Mesothelial cell of epicardium (in vitro differentiated cells): ENCODE data around the gene UBE2F. TPM values are rescaled to one million over a fixed set of nuclear protein-coding genes. Genes with fewer than 3 reads are reported as not detected.
A peak's percentile ranks its signal among the peaks of the same experiment; 100 is the strongest.

ENCODE experiments used
- DNase-seq, 2 experiments: peaks; one replicate each; pipeline ENCODE4 v3.0.0; 2021; ENCODE audit warnings: low spot score in 2 of 2; ENCODE audit not compliant: unreplicated experiment in 2 of 2
- H3K27ac Mint-ChIP-seq: 2 replicates; pipeline ENCODE4 v1.8.0; 2021; ENCODE audit warnings: mixed read lengths
- H3K27me3 Mint-ChIP-seq: 2 replicates; pipeline ENCODE4 v1.8.0; 2021; ENCODE audit warnings: low read depth, mixed read lengths
- H3K36me3 Mint-ChIP-seq: 2 replicates; pipeline ENCODE4 v1.8.0; 2021; ENCODE audit warnings: mixed read lengths
- H3K4me1 Mint-ChIP-seq: 2 replicates; pipeline ENCODE4 v1.8.0; 2021; ENCODE audit warnings: mixed read lengths
- H3K4me3 Mint-ChIP-seq: 2 replicates; pipeline ENCODE4 v1.8.0; 2021; ENCODE audit warnings: mild to moderate bottlenecking, moderate library complexity, mixed read lengths
- H3K9me3 Mint-ChIP-seq: 2 replicates; pipeline ENCODE4 v1.8.0; 2021; ENCODE audit warnings: mixed read lengths
- total RNA-seq: library from RNA; stranded (reverse); gene quantifications from 3 replicates; pipeline ENCODE4 v1.2.1, GENCODE V29; 2021
- TF ChIP-seq, protein P1 (sequence below): fragments of 200-600 bp; sonication (generic); IDR thresholded peaks from one replicate; pipeline ENCODE4 v1.5.0; 2021; ENCODE audit warnings: antibody characterized with exemption; ENCODE audit not compliant: unreplicated experiment

The UBE2F gene
- total RNA-seq, 1 donor from 2014 or later, result 33.4 TPM

DNA sequence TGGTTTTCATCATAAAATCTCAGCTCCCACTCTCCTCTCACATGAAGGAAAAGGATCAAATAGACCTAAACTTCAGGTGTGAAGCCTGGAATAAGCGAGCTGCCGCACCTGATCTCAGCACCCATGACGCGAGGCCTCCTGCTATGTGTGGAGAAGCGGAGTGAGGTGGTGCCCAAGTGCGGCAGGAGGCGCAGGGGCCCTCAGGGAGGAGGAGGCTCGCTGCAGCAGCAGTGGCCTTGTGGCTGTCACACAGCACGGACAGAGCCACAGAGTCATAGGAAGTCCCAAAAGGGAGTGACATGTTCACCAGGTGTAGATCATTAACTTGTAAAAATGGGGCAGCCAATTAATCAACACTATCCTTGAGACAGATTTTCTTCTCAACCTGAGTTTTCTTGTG lies 103.1 kb downstream of the UBE2F start:
- no peaks in the 10 kb centered on the region for H3K27me3 Mint-ChIP-seq
- no peak overlapping the region for H3K4me3 Mint-ChIP-seq
- no peak overlapping the region for H3K27ac Mint-ChIP-seq
- TF ChIP-seq, protein P1, sequence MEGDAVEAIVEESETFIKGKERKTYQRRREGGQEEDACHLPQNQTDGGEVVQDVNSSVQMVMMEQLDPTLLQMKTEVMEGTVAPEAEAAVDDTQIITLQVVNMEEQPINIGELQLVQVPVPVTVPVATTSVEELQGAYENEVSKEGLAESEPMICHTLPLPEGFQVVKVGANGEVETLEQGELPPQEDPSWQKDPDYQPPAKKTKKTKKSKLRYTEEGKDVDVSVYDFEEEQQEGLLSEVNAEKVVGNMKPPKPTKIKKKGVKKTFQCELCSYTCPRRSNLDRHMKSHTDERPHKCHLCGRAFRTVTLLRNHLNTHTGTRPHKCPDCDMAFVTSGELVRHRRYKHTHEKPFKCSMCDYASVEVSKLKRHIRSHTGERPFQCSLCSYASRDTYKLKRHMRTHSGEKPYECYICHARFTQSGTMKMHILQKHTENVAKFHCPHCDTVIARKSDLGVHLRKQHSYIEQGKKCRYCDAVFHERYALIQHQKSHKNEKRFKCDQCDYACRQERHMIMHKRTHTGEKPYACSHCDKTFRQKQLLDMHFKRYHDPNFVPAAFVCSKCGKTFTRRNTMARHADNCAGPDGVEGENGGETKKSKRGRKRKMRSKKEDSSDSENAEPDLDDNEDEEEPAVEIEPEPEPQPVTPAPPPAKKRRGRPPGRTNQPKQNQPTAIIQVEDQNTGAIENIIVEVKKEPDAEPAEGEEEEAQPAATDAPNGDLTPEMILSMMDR, result no peak
- no peak for DNase-seq
- H3K36me3 Mint-ChIP-seq, result peaks cover 51% of the 10 kb centered on the region
- peaks cover 13% of the 10 kb centered on the region for H3K9me3 Mint-ChIP-seq
- H3K4me1 Mint-ChIP-seq, result no peaks in the 10 kb centered on the region

DNA sequence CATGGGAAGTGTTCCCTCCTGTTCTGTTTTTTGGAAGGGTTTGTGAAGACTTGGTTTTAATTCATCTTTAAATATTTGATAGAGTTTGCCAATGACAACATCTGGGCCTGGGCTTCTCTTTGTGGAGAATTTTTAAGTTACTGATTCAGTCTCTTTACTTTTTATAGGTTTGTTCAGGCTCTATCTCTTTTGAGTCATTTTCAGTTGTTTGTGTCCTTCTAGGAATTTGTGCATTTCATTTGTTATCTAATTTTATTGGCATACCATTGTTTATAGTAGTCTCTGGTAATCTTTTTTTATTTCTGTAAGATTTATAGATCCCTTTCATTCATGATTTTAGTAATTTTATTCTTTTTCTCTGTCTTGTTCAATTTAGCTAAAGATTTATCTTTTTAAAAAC lies 108.6 kb downstream of the UBE2F start:
- Mint-ChIP-seq H3K9me3 (peaks cover 36% of the 10 kb centered on the region), H3K4me3 (no peak overlapping the region), H3K27ac (peak overlapping the region; percentile 8), H3K27me3 (no peaks in the 10 kb centered on the region), H3K4me1 (no peaks in the 10 kb centered on the region), H3K36me3 (peaks cover 69% of the 10 kb centered on the region)
- TF ChIP-seq, protein P1, result no peak
- DNase-seq, result no peak

DNA sequence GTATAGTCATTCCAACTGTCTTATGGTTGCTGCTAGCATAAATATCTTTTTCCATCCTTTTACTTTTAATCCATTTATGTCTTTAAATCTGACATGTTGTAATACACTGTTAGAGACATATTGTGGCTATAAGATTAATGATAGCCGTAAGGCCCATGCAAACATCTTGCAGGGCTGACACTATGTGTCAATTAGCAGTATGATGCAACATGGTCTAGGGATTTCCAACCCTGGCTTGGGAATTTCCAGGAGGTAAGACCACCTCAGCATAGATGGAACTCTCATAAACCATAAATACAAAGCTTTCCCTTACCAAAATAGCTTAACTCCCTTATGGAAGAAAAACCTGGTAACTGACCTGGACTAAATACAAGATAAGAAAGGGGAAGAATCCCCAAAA lies 110.5 kb downstream of the UBE2F start:
- H3K4me3 Mint-ChIP-seq, result no peak overlapping the region
- no peak overlapping the region for H3K27ac Mint-ChIP-seq
- DNase-seq, result no peak
- TF ChIP-seq, protein P1, result no peak
- H3K27me3 Mint-ChIP-seq, result no peaks in the 10 kb centered on the region
- peaks cover 78% of the 10 kb centered on the region for H3K36me3 Mint-ChIP-seq
- H3K9me3 Mint-ChIP-seq, result peaks cover 32% of the 10 kb centered on the region
- H3K4me1 Mint-ChIP-seq, result peaks cover 6% of the 10 kb centered on the region

DNA sequence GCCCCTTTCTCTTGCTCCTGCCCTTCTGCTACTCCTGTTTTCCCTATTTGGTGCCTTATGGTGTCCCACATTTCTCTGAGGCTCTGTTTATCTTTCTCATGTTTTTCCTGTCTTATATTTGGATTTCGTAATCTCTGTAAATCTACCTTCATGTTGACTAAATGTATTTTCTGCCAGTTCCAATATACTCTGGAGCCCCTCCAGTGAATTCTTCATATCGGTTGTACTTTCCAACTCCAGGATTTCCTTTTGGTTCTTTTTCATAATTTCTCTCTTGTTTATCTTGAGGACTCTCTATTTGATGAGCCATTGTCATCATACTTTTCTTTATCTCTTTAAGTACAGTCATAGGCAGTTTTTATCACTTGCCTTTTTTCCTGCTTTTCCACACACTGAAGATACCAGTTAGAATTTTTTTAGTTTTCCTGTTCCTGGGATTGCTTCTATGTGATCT lies 113.1 kb downstream of the UBE2F start:
- TF ChIP-seq, protein P1, result no peak
- Mint-ChIP-seq H3K36me3 (peaks cover 67% of the 10 kb centered on the region), H3K9me3 (peaks cover 23% of the 10 kb centered on the region), H3K27me3 (no peaks in the 10 kb centered on the region), H3K4me3 (no peak overlapping the region), H3K27ac (no peak overlapping the region), H3K4me1 (peaks cover 6% of the 10 kb centered on the region)
- no peak for DNase-seq

DNA sequence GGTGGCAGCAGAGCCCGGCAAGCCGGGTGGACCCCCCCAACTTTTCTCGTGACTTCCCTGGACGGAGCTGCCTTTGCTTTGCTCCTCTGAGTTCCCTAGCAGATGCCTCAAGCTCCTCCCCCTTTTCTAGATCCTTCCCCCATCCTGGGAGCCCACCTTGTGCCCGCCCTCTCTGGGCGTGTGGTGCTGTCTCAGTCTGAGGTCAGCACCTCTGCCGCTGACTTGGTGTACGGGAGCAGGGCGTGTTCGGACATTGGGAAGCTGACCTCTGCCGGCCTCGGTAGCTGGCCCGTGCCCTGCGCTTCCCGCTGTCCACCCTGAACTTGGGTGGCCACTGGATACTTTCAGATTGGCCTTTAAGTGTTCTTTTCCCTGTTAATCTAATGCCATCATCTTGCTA lies 113.7 kb downstream of the UBE2F start:
- Mint-ChIP-seq H3K9me3 (peaks cover 23% of the 10 kb centered on the region), H3K36me3 (peaks cover 64% of the 10 kb centered on the region), H3K4me3 (no peak overlapping the region), H3K4me1 (peaks cover 6% of the 10 kb centered on the region), H3K27ac (peak overlapping the region; percentile 83), H3K27me3 (no peaks in the 10 kb centered on the region)
- TF ChIP-seq, protein P1, result no peak
- no peak for DNase-seq

DNA sequence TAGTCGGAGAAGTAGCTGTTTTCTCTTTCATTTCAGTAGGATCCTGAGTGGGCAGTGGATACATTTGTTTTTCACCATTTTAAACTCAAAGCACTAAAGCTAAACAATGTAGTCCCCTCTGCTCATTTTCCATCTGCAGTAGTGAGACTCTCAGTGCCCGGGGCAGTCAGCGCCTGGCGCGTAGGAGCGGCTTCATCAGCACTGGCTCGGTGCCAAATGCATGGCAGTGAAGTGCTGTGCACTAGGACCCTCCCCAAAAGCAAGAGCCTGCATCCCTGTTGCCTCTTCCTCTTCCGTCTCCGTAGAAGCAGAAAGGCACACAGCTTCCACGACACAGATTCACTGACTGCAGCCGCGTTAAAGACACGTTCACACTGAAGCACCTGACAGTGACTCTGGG lies 114.3 kb downstream of the UBE2F start:
- peaks cover 61% of the 10 kb centered on the region for H3K36me3 Mint-ChIP-seq
- TF ChIP-seq, protein P1, result no peak
- H3K9me3 Mint-ChIP-seq, result peaks cover 23% of the 10 kb centered on the region
- H3K27me3 Mint-ChIP-seq, result no peaks in the 10 kb centered on the region
- no peak overlapping the region for H3K4me3 Mint-ChIP-seq
- peaks cover 9% of the 10 kb centered on the region for H3K4me1 Mint-ChIP-seq
- DNase-seq, result no peak
- H3K27ac Mint-ChIP-seq, result peak overlapping the region; percentile 83
